ENCODE data around the gene SMG6.
A peak's percentile ranks its signal among the peaks of the same experiment; 100 is the strongest.

The SMG6 gene

GRCh38 chr17:2253768-2254406 is 49.7 kb downstream of the SMG6 start:
- Histone ChIP-seq H3K27me3 (replicated peaks; ENCODE audit: control insufficient read depth, insufficient read depth, low read length) (no peaks in the 10 kb centered on the region), H3K36me3 (ENCODE audit: control insufficient read depth, insufficient read depth, low read length) (peaks cover 2% of the 10 kb centered on the region; the same call in 1 of the 2 replicates), H3K4me3 (replicated peaks; ENCODE audit: low read depth, low read length) (no peak overlapping the region)
- DNase-seq (ENCODE audit: extremely low read depth, insufficient read length): peak; percentile 72
- no peak for TF ChIP-seq CTCF (IDR thresholded peaks at IDR 0.05; ENCODE audit: insufficient read depth, low read length, poor library complexity, severe bottlenecking)

- TF ChIP-seq CTCF (IDR thresholded peaks at IDR 0.05; ENCODE audit: insufficient read depth, low read length, poor library complexity, severe bottlenecking): no peak
- Histone ChIP-seq H3K4me3 (replicated peaks; ENCODE audit: low read depth, low read length) (no peak overlapping the region), H3K27me3 (replicated peaks; ENCODE audit: control insufficient read depth, insufficient read depth, low read length) (no peaks in the 10 kb centered on the region), H3K36me3 (ENCODE audit: control insufficient read depth, insufficient read depth, low read length) (peaks cover 2% of the 10 kb centered on the region; the same call in 1 of the 2 replicates)
- DNase-seq (ENCODE audit: extremely low read depth, insufficient read length): no peak
These were observed 50.2 kb downstream of the SMG6 start for GRCh38 chr17:2253362-2253761.

- Histone ChIP-seq H3K27me3 (replicated peaks; ENCODE audit: control insufficient read depth, insufficient read depth, low read length) (no peaks in the 10 kb centered on the region), H3K36me3 (ENCODE audit: control insufficient read depth, insufficient read depth, low read length) (peaks cover 2% of the 10 kb centered on the region; the same call in 1 of the 2 replicates), H3K4me3 (replicated peaks; ENCODE audit: low read depth, low read length) (no peak overlapping the region)
- DNase-seq (ENCODE audit: extremely low read depth, insufficient read length): no peak
- no peak for TF ChIP-seq CTCF (IDR thresholded peaks at IDR 0.05; ENCODE audit: insufficient read depth, low read length, poor library complexity, severe bottlenecking)
These were observed 52.5 kb downstream of the SMG6 start for GRCh38 chr17:2251098-2251497.

GRCh38 chr17:2250140-2251095 is 53.2 kb downstream of the SMG6 start:
- no peak for TF ChIP-seq CTCF (IDR thresholded peaks at IDR 0.05; ENCODE audit: insufficient read depth, low read length, poor library complexity, severe bottlenecking)
- peaks cover 2% of the 10 kb centered on the region; the same call in 1 of the 2 replicates for H3K36me3 ChIP-seq (ENCODE audit: control insufficient read depth, insufficient read depth, low read length)
- no peaks in the 10 kb centered on the region for H3K27me3 ChIP-seq (replicated peaks; ENCODE audit: control insufficient read depth, insufficient read depth, low read length)
- no peak overlapping the region for H3K4me3 ChIP-seq (replicated peaks; ENCODE audit: low read depth, low read length)
- DNase-seq (ENCODE audit: extremely low read depth, insufficient read length): no peak

- TF ChIP-seq CTCF (IDR thresholded peaks at IDR 0.05; ENCODE audit: insufficient read depth, low read length, poor library complexity, severe bottlenecking): no peak
- Histone ChIP-seq H3K27me3 (replicated peaks; ENCODE audit: control insufficient read depth, insufficient read depth, low read length) (no peaks in the 10 kb centered on the region), H3K36me3 (ENCODE audit: control insufficient read depth, insufficient read depth, low read length) (peaks cover 2% of the 10 kb centered on the region)
These were observed 56.6 kb downstream of the SMG6 start for GRCh38 chr17:2247005-2247404.

More at GRCh38 chr17:2247005-2247404, 56.6 kb downstream of the SMG6 start:
- H3K4me3 ChIP-seq (replicated peaks; ENCODE audit: low read depth, low read length): no peak overlapping the region
- DNase-seq (ENCODE audit: extremely low read depth, insufficient read length): no peak
